ENCODE measurements around the gene TACR1. TPM values are rescaled to one million over a fixed set of nuclear protein-coding genes. Genes with fewer than 3 reads are reported as not detected.
A peak's percentile ranks its signal among the peaks of the same experiment; 100 is the strongest.

TACR1 gene
- total and polyA plus RNA-seq, 8 donors, result 0.07 to 0.40 (median 0.09) TPM

GRCh38 chr2:75035444-75036353, 163.6 kb downstream of the TACR1 start:
- peaks cover 0 to 5% (median 0%) of the 10 kb centered on the region in 3 donors for H3K4me1 ChIP-seq
- ATAC-seq (peak in 2 of 4 donors; percentile 39 to 61), FAIRE-seq (peak; percentile 83), DNase-seq (no peak)
- TF ChIP-seq CTCF (IDR thresholded peaks at IDR 0.05), result no peak
- no peak overlapping the region for H3K27ac ChIP-seq
- H3K4me3 ChIP-seq, result no peak overlapping the region
- no peaks in the 10 kb centered on the region for H3K36me3 ChIP-seq
- intact Hi-C loops (cut with DNase I), result no loop called here
- no peaks in the 10 kb centered on the region for H3K27me3 ChIP-seq
- 73 to 84% methylated on average over 3 of the region's 3 CpGs for WGBS, 2 donors
- no peaks in the 10 kb centered on the region for H3K9me3 ChIP-seq

GRCh38 chr2:75033516-75033915, 165.8 kb downstream of the TACR1 start:
- Histone ChIP-seq H3K4me3 (no peak overlapping the region), H3K9me3 (no peaks in the 10 kb centered on the region), H3K4me1 (peaks cover 0 to 5% (median 0%) of the 10 kb centered on the region in 3 donors), H3K27ac (no peak overlapping the region), H3K36me3 (no peaks in the 10 kb centered on the region), H3K27me3 (no peaks in the 10 kb centered on the region)
- ATAC-seq (no peak), FAIRE-seq (no peak), DNase-seq (no peak)
- no peak for TF ChIP-seq CTCF (IDR thresholded peaks at IDR 0.05)
- intact Hi-C loops (cut with DNase I), result no loop called here
- 57 to 67% methylated on average over 2 of the region's 2 CpGs for WGBS, 2 donors

GRCh38 chr2:75031906-75032803, 167.2 kb downstream of the TACR1 start:
- 87 to 92% methylated on average over 5 of the region's 5 CpGs for WGBS, 2 donors
- intact Hi-C loops (cut with DNase I), result no loop called here
- DNase-seq, result no peak
- Histone ChIP-seq H3K27me3 (no peaks in the 10 kb centered on the region), H3K36me3 (no peaks in the 10 kb centered on the region), H3K9me3 (no peaks in the 10 kb centered on the region), H3K4me1 (peaks cover 0 to 5% (median 0%) of the 10 kb centered on the region in 3 donors), H3K27ac (no peak overlapping the region), H3K4me3 (no peak overlapping the region)
- ATAC-seq, result no peak
- FAIRE-seq, result no peak
- no peak for TF ChIP-seq CTCF (IDR thresholded peaks at IDR 0.05)

- FAIRE-seq, result no peak
- Histone ChIP-seq H3K27ac (no peak overlapping the region), H3K9me3 (no peaks in the 10 kb centered on the region), H3K4me3 (no peak overlapping the region), H3K36me3 (no peaks in the 10 kb centered on the region), H3K27me3 (no peaks in the 10 kb centered on the region), H3K4me1 (peaks cover 0 to 5% (median 0%) of the 10 kb centered on the region in 3 donors)
- WGBS, 2 donors, result 83 to 95% methylated on average over 6 of the region's 6 CpGs
- intact Hi-C loops (cut with DNase I), result no loop called here
- ATAC-seq, result no peak
- no peak for TF ChIP-seq CTCF (IDR thresholded peaks at IDR 0.05)
- no peak for DNase-seq
These were observed 168.1 kb downstream of the TACR1 start for GRCh38 chr2:75031171-75031570.
